Activated naive CD4-positive, alpha-beta T cell treated with anti-CD3 and anti-CD28 coated beads for 36 hours (primary cell): ENCODE data around the gene SERPINB10. TPM values are rescaled to one million over a fixed set of nuclear protein-coding genes. Genes with fewer than 3 reads are reported as not detected.

ENCODE experiments used
- CTCF ChIA-PET: fragments of 350-600 bp; sonication (Branson Sonifier 250); formaldehyde crosslinking; loops from one replicate; lab custom pipeline; 2021; ENCODE audit warnings: antibody characterized with exemption; lab: Charles Lee
- DNase-seq: peaks from one replicate; pipeline ENCODE4 v3.0.0-alpha.2; 2020
- H3K27ac Mint-ChIP-seq: one replicate; pipeline ENCODE4 v1.8.0; 2021; ENCODE audit warnings: mild to moderate bottlenecking, mixed read lengths
- H3K27me3 Mint-ChIP-seq: one replicate; pipeline ENCODE4 v1.8.0; 2021; ENCODE audit warnings: low read depth, mixed read lengths
- H3K36me3 Mint-ChIP-seq: one replicate; pipeline ENCODE4 v1.8.0; 2021; ENCODE audit warnings: low read depth, mixed read lengths
- H3K4me1 Mint-ChIP-seq: one replicate; pipeline ENCODE4 v1.8.0; 2021; ENCODE audit warnings: low read depth, mixed read lengths
- H3K4me3 Mint-ChIP-seq: one replicate; pipeline ENCODE4 v1.8.0; 2021; ENCODE audit warnings: mild to moderate bottlenecking, moderate library complexity, mixed read lengths
- H3K9me3 Mint-ChIP-seq: one replicate; pipeline ENCODE4 v1.8.0; 2021; ENCODE audit warnings: mixed read lengths
- intact Hi-C: fragments of 100-400 bp; cut with micrococcal nuclease; formaldehyde crosslinking; loops from one replicate; pipeline ENCODE4 v1.15.1; 2023
- total RNA-seq, 2 experiments: library from RNA; stranded (reverse); gene quantifications; one replicate each; pipeline ENCODE4 v1.2.3, GENCODE V29; 2021

Gene SERPINB10
- total RNA-seq, 2 experiments from 2014 or later: not detected

DNA sequence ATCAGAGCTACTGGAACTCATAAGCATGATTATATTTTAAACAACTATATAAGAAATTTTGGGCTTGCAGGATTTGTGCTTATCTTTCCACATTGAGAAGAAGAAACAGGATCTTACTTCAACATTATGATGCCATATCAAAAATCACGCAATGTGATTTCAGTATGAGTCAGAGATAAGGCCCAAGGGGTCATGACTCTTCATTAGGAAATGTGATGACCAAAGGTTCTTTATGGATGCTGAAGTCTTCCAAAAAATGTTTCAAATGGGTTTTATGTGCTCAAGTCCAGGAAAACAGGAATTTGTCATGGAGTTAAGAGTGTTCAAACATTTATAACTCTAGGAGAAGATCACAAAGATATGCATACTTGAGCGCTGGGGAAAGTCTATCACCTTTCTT, 28.0 kb upstream of the SERPINB10 start:
- no peaks in the 10 kb centered on the region for H3K36me3 Mint-ChIP-seq
- DNase-seq: no peak
- H3K27me3 Mint-ChIP-seq: peaks cover 7% of the 10 kb centered on the region
- intact Hi-C loops: no loop called here
- H3K9me3 Mint-ChIP-seq: no peaks in the 10 kb centered on the region
- H3K27ac Mint-ChIP-seq: no peak overlapping the region
- H3K4me3 Mint-ChIP-seq: no peak overlapping the region
- CTCF ChIA-PET: no interaction called here
- H3K4me1 Mint-ChIP-seq: peaks cover 6% of the 10 kb centered on the region

DNA sequence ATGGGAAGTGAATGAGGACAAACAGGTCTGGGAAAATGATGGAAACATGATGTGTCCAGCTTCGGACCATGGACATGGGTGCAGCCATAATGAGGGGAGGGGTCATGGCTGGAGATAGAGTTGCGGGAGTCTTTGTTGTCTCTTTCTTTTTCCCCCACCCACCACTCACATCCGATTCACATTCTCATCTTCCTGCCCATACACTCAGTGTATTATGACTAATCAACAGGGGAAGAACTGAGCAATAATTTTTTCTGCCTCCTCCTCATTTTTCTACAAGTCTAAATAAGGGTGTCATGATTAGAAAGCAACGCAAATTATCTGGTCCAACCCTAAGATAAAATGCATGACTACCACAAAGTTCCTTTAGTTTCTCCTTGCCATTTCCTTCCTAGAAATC, 25.9 kb upstream of the SERPINB10 start:
- Mint-ChIP-seq H3K27me3 (peaks cover 9% of the 10 kb centered on the region), H3K9me3 (no peaks in the 10 kb centered on the region), H3K27ac (no peak overlapping the region), H3K36me3 (no peaks in the 10 kb centered on the region), H3K4me3 (no peak overlapping the region), H3K4me1 (peaks cover 6% of the 10 kb centered on the region)
- intact Hi-C loops: no loop called here
- DNase-seq: no peak
- CTCF ChIA-PET: no interaction called here

DNA sequence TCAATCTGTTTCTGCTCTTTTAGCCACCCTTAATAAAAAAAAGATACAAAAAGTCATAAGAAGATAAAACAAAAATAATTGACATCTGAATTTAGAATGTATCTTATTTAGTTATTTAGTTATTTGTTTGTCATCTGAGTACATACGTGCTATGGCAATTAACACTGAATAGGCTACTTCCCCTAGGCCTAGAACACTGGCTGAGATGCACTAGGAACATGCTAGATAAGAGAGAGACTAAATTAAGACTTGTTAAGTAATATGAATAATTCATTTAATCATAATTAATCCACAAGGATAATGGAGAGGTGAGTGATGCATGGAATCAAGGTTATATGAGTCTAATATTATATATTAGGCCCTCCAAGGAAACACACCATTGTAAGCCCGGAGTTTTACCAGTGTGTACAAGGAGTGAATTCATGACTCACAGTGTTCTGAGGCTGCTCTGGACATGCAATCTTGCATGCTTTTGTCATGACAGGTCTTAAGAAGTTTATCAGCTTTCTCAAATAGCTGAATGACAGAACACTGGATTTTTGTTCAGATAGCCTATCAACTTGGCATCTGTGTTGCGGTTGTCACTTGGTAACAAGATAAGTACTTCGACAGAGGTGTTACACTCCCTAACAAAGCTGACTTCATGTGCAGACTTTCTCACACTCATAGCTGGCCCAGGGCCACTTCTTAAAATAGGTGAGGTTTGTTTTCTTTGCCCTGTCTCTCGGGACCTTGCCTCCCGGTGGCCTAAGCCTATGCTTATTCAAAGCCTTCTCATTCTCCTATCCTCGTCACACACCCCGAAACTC, 25.2 kb upstream of the SERPINB10 start:
- no peak overlapping the region for H3K27ac Mint-ChIP-seq
- CTCF ChIA-PET: no interaction called here
- H3K27me3 Mint-ChIP-seq: peaks cover 11% of the 10 kb centered on the region
- H3K9me3 Mint-ChIP-seq: no peaks in the 10 kb centered on the region
- peaks cover 8% of the 10 kb centered on the region for H3K4me1 Mint-ChIP-seq
- no peak for DNase-seq
- no peak overlapping the region for H3K4me3 Mint-ChIP-seq
- intact Hi-C loops: no loop called here
- no peaks in the 10 kb centered on the region for H3K36me3 Mint-ChIP-seq

DNA sequence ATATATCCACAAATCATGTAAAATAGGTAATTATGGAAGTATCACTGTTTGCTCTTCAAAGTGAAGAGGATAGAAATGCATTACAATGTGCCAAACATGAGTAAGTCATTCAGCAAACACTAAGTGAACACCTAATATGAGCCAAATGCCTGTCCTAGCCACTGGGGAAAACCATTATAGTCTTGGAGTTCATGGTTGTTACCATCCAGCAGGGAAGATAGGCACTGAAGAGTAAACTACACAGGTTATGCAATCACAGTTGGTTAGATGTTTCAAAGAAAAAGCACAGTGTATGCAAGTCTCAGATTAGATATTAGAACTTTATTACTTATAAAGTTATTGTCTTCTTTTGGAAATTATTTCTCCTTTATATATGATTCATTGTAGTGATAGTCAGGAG, 24.1 kb upstream of the SERPINB10 start:
- Mint-ChIP-seq H3K9me3 (no peaks in the 10 kb centered on the region), H3K27me3 (peaks cover 13% of the 10 kb centered on the region), H3K4me1 (peaks cover 10% of the 10 kb centered on the region), H3K36me3 (no peaks in the 10 kb centered on the region), H3K4me3 (no peak overlapping the region), H3K27ac (no peak overlapping the region)
- intact Hi-C loops: no loop called here
- DNase-seq: no peak
- CTCF ChIA-PET: no interaction called here

DNA sequence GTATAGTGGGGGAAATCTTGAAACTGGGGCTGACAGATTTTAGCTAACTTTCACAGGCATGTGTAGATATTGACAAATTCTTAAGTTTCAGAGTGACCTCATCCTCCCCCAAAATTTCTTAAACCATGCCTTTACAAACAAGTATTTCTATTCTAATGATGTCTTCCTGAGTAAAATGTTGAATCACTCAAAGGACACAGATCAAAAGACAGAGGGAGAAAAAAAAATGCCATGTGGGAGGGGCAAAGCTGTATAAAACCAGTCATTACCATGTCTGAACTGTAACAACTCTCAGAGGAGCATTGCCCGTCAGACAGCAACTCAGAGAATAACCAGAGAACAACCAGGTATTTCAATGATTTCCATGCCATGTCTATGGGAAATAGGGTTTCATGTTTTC, 20.3 kb upstream of the SERPINB10 start, which contains the start of gene SERPINB2:
TSS of gene SERPINB2 (plus strand) at position 282 of the 400 bp plus-strand sequence. CDS start 3,740 bp downstream, outside the sequence.
- intact Hi-C loops: no loop called here
- Mint-ChIP-seq H3K27ac (peak within 1 kb of the TSS; percentile 4), H3K27me3 (peaks cover 15% of the 10 kb centered on the region), H3K9me3 (no peaks in the 10 kb centered on the region), H3K4me1 (peaks cover 4% of the 10 kb centered on the region), H3K36me3 (no peaks in the 10 kb centered on the region), H3K4me3 (no peak within 1 kb of the TSS)
- DNase-seq: peak; percentile 16
- CTCF ChIA-PET: interaction anchor here (1.7 kb wide), 1 partner anchor 49 kb away, joined by 4 read pairs; no protein-coding TSS in a partner anchor

DNA sequence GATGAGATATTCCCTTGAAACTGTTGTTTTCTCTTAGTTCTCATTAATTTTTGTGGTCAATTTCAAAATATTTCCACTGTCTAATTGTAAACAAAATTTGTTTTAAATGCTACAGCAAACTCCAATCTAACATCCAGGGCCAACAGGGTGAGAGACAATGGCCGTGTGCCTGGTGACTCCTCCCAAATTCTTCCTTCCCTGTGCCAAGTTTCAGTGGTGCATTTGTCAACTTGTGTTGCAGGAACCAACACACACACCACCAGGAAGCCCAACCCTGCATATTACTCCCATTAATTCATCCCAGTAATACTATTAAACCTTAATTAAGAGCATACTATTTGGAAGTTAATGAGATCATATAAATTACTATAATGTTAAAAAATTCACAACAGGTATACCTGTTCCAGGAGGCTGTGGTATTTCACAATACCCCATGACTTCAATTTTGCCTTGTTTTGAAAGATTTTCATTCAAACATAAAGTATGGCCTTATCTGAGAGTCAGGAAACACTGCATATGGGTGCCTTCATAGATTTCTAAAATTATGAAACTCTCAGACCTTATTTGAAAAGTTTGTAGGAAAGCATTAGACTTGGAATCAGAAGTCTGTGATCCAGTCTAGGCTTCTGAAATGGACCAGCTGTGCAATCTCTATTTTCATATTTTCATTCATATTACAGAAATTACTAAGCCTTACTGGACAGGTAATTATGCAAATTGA, 19.1 kb upstream of the SERPINB10 start:
- H3K27me3 Mint-ChIP-seq: peaks cover 15% of the 10 kb centered on the region
- no peak overlapping the region for H3K27ac Mint-ChIP-seq
- H3K36me3 Mint-ChIP-seq: no peaks in the 10 kb centered on the region
- intact Hi-C loops: no loop called here
- H3K4me3 Mint-ChIP-seq: no peak overlapping the region
- H3K4me1 Mint-ChIP-seq: peaks cover 4% of the 10 kb centered on the region
- CTCF ChIA-PET: interaction anchor here (0.6 kb wide), 1 partner anchor 101 kb away, joined by 3 read pairs; no protein-coding TSS in a partner anchor
- H3K9me3 Mint-ChIP-seq: no peaks in the 10 kb centered on the region
- no peak for DNase-seq

DNA sequence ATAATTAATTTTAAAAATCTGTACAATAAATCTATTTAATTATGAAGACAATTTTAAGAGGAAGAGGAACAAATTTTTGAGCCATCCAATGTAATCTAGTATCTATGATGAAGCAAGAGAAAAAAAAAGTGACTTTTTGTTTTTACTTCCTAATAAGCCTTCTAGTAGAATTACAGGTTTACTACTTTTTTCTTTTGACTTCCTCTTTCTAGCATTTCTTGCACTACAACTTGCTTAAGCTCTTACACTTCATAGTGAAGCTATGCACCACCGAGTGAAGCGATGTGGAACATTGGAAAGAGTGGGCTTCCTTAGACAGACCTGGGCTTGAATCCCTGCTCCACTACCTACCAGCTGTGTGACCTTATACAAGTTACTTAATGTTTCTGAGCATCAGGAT, 18.1 kb upstream of the SERPINB10 start:
- CTCF ChIA-PET: interaction anchor here (0.6 kb wide), 1 partner anchor 100 kb away, joined by 3 read pairs; no protein-coding TSS in a partner anchor
- H3K36me3 Mint-ChIP-seq: no peaks in the 10 kb centered on the region
- no peaks in the 10 kb centered on the region for H3K9me3 Mint-ChIP-seq
- peaks cover 14% of the 10 kb centered on the region for H3K27me3 Mint-ChIP-seq
- no peak for DNase-seq
- peaks cover 4% of the 10 kb centered on the region for H3K4me1 Mint-ChIP-seq
- no peak overlapping the region for H3K4me3 Mint-ChIP-seq
- no peak overlapping the region for H3K27ac Mint-ChIP-seq
- intact Hi-C loops: no loop called here

DNA sequence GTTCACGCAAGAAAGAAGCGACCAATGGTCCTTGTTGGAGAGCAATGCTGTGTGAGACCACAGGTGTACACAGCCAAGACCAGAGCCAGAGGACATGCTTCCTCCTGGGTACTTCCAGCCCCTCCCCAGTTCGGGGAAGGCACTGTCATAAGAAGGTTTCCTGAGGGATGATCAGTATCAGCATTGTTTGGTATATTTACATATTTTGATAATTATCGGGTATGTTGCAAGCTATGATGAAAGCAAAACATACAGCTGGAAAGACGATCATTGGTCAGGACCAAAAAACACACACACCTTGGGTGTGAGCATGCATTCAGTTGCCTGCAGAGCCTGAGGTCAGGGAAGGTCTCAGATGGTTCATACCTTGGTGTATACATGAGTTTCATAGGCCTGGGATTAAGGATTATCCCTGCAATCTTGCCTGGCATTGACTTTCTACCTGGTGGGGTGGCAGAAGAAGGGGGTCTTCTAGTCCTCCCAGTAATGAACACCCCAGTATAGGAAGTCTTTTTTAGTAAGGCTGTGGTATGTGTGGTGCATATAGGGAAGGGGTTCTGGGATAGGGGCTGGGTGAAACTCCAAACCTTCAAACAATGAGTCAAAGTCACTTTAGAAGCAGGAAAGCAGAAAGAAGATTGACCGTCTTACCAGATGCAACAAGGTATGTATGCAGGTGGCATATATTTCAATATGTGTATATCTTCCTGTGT, 17.4 kb upstream of the SERPINB10 start:
- intact Hi-C loops: no loop called here
- H3K9me3 Mint-ChIP-seq: no peaks in the 10 kb centered on the region
- H3K27ac Mint-ChIP-seq: no peak overlapping the region
- no peaks in the 10 kb centered on the region for H3K36me3 Mint-ChIP-seq
- DNase-seq: no peak
- H3K4me3 Mint-ChIP-seq: no peak overlapping the region
- H3K4me1 Mint-ChIP-seq: peaks cover 4% of the 10 kb centered on the region
- peaks cover 12% of the 10 kb centered on the region for H3K27me3 Mint-ChIP-seq
- CTCF ChIA-PET: no interaction called here

DNA sequence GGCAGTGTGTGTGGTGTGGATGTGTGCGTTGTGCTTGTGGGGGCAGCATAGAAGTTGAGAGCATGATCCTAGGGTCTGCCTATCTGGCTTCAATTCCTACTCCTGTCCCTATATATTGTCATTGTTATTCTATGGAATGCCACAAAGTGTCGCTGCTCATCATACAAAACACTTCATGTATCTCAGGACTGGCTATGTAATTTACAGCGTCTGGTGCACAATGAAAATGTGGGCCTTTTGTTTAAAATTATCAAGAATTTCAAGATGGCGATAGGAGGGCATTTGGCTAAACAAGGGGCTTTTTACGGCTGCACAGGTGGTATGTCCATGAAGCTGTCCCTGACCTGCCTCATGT, 16.8 kb upstream of the SERPINB10 start:
- CTCF ChIA-PET: interaction anchor here (1.6 kb wide), 1 partner anchor 46 kb away, joined by 6 read pairs; no protein-coding TSS in a partner anchor
- H3K36me3 Mint-ChIP-seq: no peaks in the 10 kb centered on the region
- no peak for DNase-seq

DNA sequence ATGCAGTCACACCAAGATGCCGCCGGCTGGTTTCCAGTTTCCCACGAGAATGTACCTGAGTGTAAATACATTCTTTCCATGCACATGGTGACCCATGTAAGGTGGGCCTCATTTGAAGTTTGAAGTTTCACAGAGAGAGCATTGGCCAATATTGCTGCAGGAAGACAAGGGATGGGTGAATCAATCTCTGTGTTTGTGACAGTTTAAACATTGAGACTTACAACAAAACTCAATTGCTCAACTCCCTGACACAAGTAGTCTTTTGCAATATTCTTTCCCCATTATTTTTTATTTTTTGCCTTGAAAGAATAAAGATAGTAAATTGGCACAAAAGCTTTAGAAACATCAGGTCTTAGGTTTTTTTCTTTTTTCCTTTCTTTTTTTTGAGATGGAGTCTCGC, 15.2 kb upstream of the SERPINB10 start:
- intact Hi-C loops: no loop called here
- Mint-ChIP-seq H3K27ac (no peak overlapping the region), H3K4me3 (no peak overlapping the region), H3K9me3 (no peaks in the 10 kb centered on the region), H3K4me1 (peaks cover 1% of the 10 kb centered on the region), H3K27me3 (peaks cover 8% of the 10 kb centered on the region), H3K36me3 (no peaks in the 10 kb centered on the region)
- CTCF ChIA-PET: interaction anchor here (0.6 to 2.6 kb wide), 4 partner anchors 37 to 123 kb away, joined by 4 to 7 read pairs (median 6); no protein-coding TSS in a partner anchor
- no peak for DNase-seq

More for the DNA sequence above, 16.8 kb upstream of the SERPINB10 start:
- Mint-ChIP-seq H3K4me3 (no peak overlapping the region), H3K27me3 (peaks cover 12% of the 10 kb centered on the region), H3K4me1 (peaks cover 4% of the 10 kb centered on the region), H3K9me3 (no peaks in the 10 kb centered on the region), H3K27ac (no peak overlapping the region)
- intact Hi-C loops: loop anchor here (1.0 kb wide), 3 partner anchors 45 to 88 kb away; no protein-coding TSS in a partner anchor

DNA sequence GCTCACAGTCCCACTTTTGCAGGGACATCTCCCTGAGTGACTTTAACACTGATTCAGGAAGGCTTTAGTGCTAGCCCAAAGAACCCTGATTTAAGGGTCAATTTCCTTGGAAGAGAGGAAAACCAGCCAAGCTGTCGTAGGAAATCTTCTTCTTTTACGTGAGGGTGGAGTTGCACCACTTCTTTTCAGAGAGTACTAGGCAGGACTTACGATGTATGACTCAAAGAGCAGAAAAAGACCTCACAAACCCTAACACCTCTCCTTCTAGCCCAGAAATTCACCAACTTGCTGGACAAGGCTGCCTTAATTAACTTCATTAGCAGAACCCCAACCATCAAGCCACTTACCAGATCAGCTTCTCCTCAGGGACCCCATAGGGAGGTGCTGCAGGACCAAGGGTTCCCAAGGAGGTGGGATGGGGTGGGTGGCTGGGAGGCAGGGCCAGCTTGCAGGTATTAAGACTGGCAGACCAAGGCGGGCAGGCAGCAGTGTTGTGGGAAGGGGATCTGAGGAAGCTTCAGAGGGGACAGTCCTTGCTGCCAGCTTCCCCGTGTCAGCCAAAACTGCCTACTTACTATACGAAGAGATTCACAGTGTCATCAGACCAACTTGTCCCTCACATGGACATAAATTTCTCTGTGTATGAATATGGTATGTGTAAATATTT, 13.5 kb upstream of the SERPINB10 start:
- CTCF ChIA-PET: interaction anchor here (0.6 to 2.6 kb wide), 3 partner anchors 10 to 99 kb away, joined by 3 to 7 read pairs (median 4); no protein-coding TSS in a partner anchor
- Mint-ChIP-seq H3K4me1 (no peaks in the 10 kb centered on the region), H3K4me3 (no peak overlapping the region), H3K9me3 (no peaks in the 10 kb centered on the region), H3K27me3 (peaks cover 10% of the 10 kb centered on the region), H3K27ac (no peak overlapping the region), H3K36me3 (no peaks in the 10 kb centered on the region)
- intact Hi-C loops: no loop called here
- DNase-seq: no peak
